Activated B cell treated with CpG ODN at 0.5 μM for 24 hours (primary cell): ENCODE data around the gene AKR7A3. TPM values are rescaled to one million over a fixed set of nuclear protein-coding genes. Genes with fewer than 3 reads are reported as not detected.

Experiments
- ATAC-seq: fragments of 200-7000 bp; cut with Tn5 transposase; one replicate; pipeline ENCODE4 v1.10.0; 2021; ENCODE audit warnings: low read depth, mild to moderate bottlenecking, moderate library complexity
- CTCF ChIA-PET: fragments of 350-600 bp; sonication (Branson Sonifier 250); formaldehyde crosslinking; loops from one replicate; lab custom pipeline; 2021; ENCODE audit warnings: antibody characterized with exemption; lab: Charles Lee
- POLR2A ChIA-PET: fragments of 350-600 bp; sonication (Branson Sonifier 250); formaldehyde crosslinking; loops from one replicate; lab custom pipeline; 2021; ENCODE audit warnings: antibody characterized with exemption; lab: Charles Lee
- DNase-seq: peaks from one replicate; pipeline ENCODE4 v3.0.0; 2022
- H3K27ac Mint-ChIP-seq: one replicate; pipeline ENCODE4 v1.8.0; 2020; ENCODE audit warnings: mixed read lengths
- H3K27me3 Mint-ChIP-seq: one replicate; pipeline ENCODE4 v1.8.0; 2021; ENCODE audit warnings: mixed read lengths
- H3K36me3 Mint-ChIP-seq: one replicate; pipeline ENCODE4 v1.8.0; 2021; ENCODE audit warnings: low read depth, mixed read lengths
- H3K4me1 Mint-ChIP-seq: one replicate; pipeline ENCODE4 v1.8.0; 2021; ENCODE audit warnings: mixed read lengths
- H3K4me3 Mint-ChIP-seq: one replicate; pipeline ENCODE4 v1.8.0; 2020; ENCODE audit warnings: mild to moderate bottlenecking, mixed read lengths
- H3K9me3 Mint-ChIP-seq: one replicate; pipeline ENCODE4 v1.8.0; 2020; ENCODE audit warnings: mixed read lengths
- intact Hi-C: fragments of 100-400 bp; cut with micrococcal nuclease; formaldehyde crosslinking; loops from one replicate; pipeline ENCODE4 v1.15.1; 2024
- total RNA-seq: library from RNA; stranded (reverse); gene quantifications from 2 replicates; pipeline ENCODE4 v1.2.3, GENCODE V29; 2022
- TF ChIP-seq, protein P1 (sequence below): fragments of 200-600 bp; IDR thresholded peaks from one replicate; pipeline ENCODE4 v1.8.0; 2022; ENCODE audit warnings: antibody characterized with exemption, mild to moderate bottlenecking

Gene AKR7A3
- total RNA-seq, 1 donor from 2014 or later, result 0.80 TPM

DNA sequence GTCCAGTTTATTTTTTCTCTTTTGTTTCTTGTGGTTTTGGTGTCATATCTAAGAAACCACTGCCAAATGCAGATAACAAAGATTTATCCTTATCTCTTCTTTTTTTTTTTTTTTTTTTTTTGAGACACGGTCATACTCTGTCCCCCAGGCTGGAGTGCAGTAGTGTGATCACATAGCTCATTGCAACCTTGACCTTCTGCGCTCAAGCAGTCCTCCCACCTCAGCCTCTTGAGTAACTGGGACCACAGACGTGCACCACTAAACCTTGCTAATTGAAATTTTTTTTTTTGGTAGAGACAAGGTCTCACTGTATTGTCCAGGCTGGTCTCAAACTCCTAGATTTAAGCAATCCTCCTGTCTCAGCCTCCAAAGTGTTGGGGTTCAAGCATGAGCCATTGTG lies 32.5 kb upstream of the AKR7A3 start:
- TF ChIP-seq, protein P1, sequence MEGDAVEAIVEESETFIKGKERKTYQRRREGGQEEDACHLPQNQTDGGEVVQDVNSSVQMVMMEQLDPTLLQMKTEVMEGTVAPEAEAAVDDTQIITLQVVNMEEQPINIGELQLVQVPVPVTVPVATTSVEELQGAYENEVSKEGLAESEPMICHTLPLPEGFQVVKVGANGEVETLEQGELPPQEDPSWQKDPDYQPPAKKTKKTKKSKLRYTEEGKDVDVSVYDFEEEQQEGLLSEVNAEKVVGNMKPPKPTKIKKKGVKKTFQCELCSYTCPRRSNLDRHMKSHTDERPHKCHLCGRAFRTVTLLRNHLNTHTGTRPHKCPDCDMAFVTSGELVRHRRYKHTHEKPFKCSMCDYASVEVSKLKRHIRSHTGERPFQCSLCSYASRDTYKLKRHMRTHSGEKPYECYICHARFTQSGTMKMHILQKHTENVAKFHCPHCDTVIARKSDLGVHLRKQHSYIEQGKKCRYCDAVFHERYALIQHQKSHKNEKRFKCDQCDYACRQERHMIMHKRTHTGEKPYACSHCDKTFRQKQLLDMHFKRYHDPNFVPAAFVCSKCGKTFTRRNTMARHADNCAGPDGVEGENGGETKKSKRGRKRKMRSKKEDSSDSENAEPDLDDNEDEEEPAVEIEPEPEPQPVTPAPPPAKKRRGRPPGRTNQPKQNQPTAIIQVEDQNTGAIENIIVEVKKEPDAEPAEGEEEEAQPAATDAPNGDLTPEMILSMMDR, result no peak
- Mint-ChIP-seq H3K4me1 (peaks cover 20% of the 10 kb centered on the region), H3K27me3 (no peaks in the 10 kb centered on the region), H3K27ac (no peak overlapping the region), H3K4me3 (no peak overlapping the region), H3K9me3 (no peaks in the 10 kb centered on the region), H3K36me3 (peaks cover 38% of the 10 kb centered on the region)
- POLR2A ChIA-PET, result no interaction called here
- CTCF ChIA-PET, result interaction anchor here (0.6 kb wide), 1 partner anchor 12 kb away, joined by 3 read pairs; no protein-coding TSS in a partner anchor
- DNase-seq (no peak), ATAC-seq (no peak)
- intact Hi-C loops, result no loop called here

DNA sequence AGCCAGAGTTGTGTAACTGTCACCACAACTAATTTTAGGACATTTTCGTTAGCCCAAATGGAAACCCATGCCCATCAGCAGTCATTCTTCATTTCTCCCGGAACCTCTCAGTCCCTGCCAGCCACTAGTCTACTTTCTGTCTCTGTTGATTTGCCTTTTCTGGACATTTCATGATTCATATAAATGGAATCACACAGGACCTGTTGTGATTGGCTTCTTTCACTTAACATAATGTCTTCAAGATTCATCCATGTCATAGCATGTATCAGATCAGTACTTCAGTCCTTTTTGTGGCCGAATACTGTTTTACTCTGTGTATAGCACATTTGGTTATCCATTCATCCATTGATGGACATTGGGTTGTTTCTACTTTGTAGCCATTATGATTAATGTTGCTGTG lies 30.6 kb upstream of the AKR7A3 start:
- peaks cover 39% of the 10 kb centered on the region for H3K4me1 Mint-ChIP-seq
- no peak overlapping the region for H3K27ac Mint-ChIP-seq
- no peak for ATAC-seq
- CTCF ChIA-PET, result no interaction called here
- intact Hi-C loops, result loop anchor here (10.0 kb wide), 1 partner anchor 414 kb away; the partner anchor contains the start of gene ALDH4A1
- POLR2A ChIA-PET, result no interaction called here
- no peak for DNase-seq
- TF ChIP-seq, protein P1, result no peak
- H3K27me3 Mint-ChIP-seq, result no peaks in the 10 kb centered on the region
- no peak overlapping the region for H3K4me3 Mint-ChIP-seq
- H3K36me3 Mint-ChIP-seq, result peaks cover 27% of the 10 kb centered on the region
- H3K9me3 Mint-ChIP-seq, result no peaks in the 10 kb centered on the region

DNA sequence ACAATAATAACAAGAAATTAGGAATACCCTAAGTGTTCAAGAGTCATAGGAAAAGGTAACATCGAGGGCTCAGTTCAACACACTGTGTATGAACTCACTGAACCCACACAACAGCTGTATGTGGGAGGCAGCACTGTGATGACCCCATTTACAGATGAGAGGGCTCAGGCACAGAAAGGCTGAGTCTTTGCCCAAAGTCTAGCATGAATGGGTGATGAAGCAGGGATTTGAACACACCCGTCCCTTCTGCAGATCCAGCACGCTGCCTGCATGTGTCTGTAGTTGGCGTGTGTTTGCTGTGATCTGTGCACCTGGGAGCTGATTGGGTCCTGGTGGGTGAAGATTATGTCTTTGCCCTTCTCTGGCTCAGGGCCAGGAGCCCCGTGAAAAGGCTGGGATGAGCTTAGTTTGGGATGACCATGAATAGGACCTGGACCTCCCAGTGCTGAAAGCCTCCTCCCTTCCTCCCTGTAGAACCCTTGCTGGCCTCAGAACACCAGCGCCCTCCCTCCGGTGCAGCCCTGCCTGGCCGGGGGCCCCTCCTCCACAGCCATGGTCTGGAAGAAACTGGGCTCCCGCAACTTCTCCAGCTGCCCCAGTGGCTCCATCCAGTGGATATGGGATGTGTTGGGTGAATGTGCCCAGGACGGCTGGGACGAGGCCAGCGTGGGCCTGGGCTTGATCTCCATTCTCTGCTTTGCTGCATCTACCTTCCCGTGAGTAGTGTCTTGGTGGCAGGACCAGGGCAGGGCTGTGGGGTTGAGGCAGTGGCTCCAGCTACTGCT lies 28.7 kb upstream of the AKR7A3 start:
- no peak for DNase-seq
- H3K27ac Mint-ChIP-seq, result peak overlapping the region; percentile 61

DNA sequence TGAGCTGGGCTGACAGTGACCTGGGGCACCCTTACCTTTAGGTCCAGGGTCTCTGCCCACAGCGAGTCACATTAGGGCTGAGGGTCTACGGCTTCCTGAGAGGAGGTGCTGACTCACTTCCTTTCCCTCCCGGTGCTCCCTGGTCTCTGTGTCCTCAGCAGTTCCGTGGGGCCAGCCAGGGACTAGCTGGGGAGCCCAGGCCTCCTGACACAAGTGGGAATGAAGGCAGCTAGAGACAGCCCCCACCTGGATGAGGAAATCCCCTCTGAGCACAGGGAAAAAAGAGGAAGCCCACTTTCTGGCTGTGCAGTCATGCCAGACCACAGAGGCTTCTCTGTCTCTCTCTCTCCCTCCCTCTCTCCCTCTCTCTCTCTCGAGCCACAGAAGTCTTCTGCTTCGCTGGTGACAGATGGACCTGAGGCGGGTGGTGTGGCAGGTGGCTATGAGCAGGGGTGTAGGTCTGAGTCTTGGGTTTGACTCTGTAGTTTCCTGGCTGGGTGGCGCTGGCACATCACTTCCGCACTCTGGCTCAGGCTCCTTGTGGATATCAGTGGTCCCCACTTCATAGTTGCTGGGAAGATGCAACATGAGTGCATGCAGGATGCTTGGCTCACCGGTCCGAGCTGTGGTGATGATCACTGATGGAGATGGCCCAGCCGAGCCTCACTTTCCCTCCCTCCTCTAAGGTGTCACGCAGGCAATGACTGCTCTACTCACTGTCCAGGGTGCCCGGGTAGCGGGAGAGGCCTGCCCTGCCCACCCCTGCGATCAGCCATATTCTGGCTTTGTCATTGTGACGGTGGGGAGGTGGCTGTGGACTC lies 27.0 kb upstream of the AKR7A3 start:
- no peaks in the 10 kb centered on the region for H3K27me3 Mint-ChIP-seq
- H3K4me1 Mint-ChIP-seq, result peaks cover 65% of the 10 kb centered on the region
- CTCF ChIA-PET, result no interaction called here
- intact Hi-C loops, result loop anchor here (2.0 to 10.0 kb wide), 3 partner anchors 25 to 411 kb away; partner anchors contain the start of genes ALDH4A1 and UBR4
- peak overlapping the region; percentile 68 for H3K4me3 Mint-ChIP-seq
- peaks cover 14% of the 10 kb centered on the region for H3K36me3 Mint-ChIP-seq
- TF ChIP-seq, protein P1, result no peak
- DNase-seq (peak; percentile 44), ATAC-seq (peak; percentile 43)
- POLR2A ChIA-PET, result interaction anchor here (0.6 kb wide), 1 partner anchor 856 kb away, joined by 4 read pairs; no protein-coding TSS in a partner anchor
- H3K27ac Mint-ChIP-seq, result peak overlapping the region; percentile 61
- no peaks in the 10 kb centered on the region for H3K9me3 Mint-ChIP-seq

More for the DNA sequence above, 28.7 kb upstream of the AKR7A3 start:
- H3K27me3 Mint-ChIP-seq, result no peaks in the 10 kb centered on the region
- no peaks in the 10 kb centered on the region for H3K9me3 Mint-ChIP-seq
- intact Hi-C loops, result loop anchor here (10.0 kb wide), 1 partner anchor 413 kb away; the partner anchor contains the start of gene ALDH4A1
- H3K36me3 Mint-ChIP-seq, result peaks cover 17% of the 10 kb centered on the region
- POLR2A ChIA-PET, result no interaction called here
- peaks cover 55% of the 10 kb centered on the region for H3K4me1 Mint-ChIP-seq
- no peak overlapping the region for H3K4me3 Mint-ChIP-seq
- ATAC-seq, result no peak
- CTCF ChIA-PET, result no interaction called here
- TF ChIP-seq, protein P1, result no peak
